GM21737 (cell line): ENCODE results near the gene ZNF746.
"Not testable (repeated sequence)": the region's sequence is repeated elsewhere in the genome, so short reads cannot be mapped to it uniquely, and the experiment has no call there.

Source experiments
- ATAC-seq: cut with Tn5 transposase; IDR thresholded peaks from one replicate; pipeline ENCODE4 v1.9.1; 2021; ENCODE audit warnings: mild to moderate bottlenecking, moderate library complexity; ENCODE audit not compliant: unreplicated experiment

ZNF746 gene

DNA sequence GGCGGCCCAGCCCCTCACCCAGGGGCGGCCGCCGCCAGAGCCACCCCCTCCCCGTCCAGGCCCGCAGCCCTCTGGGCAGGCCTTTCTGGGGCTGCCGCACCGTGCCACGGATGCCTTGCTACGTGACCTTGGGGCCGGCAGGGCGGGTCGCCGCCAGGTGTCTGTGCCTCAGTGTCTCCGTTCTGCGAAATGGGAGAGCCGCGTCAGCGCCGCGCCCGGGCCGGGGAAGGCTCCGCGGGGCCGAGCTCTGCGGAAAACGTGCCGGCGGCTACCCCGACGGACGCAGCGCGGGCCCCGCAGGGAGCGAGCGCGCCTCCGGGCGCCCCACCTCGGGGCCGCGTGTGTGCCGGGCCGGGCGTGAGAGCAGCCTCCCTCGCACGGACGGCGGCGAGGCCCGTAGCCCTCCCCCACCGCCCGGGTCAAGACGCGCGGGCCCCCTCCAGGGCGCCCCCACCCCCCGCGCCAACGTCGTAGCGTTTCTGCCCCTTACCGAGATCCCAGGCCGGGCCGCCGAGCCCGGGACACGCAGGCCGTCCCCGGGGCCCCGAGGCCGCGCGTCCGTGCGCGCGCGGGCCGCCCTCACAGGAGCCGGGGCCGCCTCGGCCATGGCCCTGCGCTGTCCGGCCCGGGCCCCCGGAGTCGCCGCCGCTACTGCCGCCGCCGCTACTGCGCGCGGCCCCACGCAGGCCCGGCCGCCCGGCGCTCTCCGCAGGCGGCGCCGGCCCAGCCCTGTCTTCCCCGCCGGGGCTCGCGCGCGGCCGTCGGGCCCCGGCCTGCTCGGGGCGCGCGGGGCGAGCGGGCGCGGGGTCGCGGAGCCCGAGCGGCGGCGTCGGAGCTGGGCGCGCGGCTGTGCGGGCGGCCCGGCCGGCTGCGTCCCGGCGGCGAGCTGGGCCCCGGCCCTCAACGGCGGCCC is 37.8 kb downstream of the ZNF746 start:
- peak; percentile 27 for ATAC-seq

DNA sequence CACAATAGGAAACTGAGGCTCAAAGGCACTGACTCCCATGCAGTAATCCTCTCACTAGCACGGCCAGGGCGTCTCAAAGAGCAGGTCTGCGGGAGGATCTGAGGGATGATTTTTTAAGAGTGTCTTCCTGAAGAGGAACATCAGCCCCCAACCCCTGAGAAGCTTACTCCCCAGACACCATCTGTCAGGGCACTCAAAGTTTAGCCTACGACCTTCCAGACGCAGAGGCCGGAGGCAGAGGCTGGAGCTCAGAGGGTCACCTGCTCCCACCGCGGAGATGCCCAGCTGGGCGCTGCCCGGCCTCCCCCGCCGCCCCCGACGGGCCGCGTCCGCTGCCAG is 38.4 kb downstream of the ZNF746 start:
- no peak for ATAC-seq

- no peak for ATAC-seq
Measured at GRCh38 chr7:149458235-149458634, 39.4 kb downstream of the ZNF746 start.

- ATAC-seq: no peak
Measured at GRCh38 chr7:149457766-149458165, 39.8 kb downstream of the ZNF746 start.

GRCh38 chr7:149456506-149457421 is 40.8 kb downstream of the ZNF746 start:
- no peak for ATAC-seq

GRCh38 chr7:149455175-149455950 is 42.2 kb downstream of the ZNF746 start:
- ATAC-seq: no peak

DNA sequence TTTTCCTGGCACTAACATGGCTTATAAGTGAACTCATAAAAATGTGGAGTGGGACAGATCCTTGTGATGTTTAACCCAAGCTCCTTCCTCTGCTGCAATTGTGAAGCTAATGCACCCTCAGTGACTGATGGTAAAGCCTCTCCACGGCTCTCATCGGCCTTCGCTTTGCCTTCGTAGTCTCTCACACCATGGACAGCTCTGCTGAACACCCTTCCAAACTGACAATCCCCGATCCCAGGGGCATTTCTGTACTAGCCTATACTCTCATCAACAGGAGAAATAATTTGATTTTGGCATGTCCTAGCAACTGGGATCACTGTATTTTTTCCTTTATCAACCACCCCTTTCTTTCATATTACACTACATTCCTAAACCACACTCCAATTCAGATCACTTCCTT is 42.9 kb downstream of the ZNF746 start:
- ATAC-seq: no peak

DNA sequence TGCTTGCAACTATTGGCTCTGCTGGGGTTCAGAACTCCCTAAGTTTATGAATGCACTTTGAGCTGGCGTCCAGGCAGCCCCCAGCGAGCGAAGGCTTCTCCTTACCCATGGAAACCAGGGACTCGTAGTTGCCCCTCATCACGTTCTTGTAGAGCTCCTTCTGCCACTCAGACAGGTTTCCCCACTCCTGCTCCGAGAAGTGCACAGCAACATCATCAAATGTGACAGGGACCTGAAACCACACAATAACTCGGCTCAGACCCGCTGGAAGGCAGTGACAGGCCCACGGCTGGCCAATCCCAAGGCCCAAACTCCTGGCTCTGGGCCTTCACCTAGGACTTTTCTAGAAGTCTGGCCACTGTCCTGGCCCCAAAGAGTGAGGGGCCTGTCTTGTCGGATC is 43.6 kb downstream of the ZNF746 start:
- no peak for ATAC-seq

DNA sequence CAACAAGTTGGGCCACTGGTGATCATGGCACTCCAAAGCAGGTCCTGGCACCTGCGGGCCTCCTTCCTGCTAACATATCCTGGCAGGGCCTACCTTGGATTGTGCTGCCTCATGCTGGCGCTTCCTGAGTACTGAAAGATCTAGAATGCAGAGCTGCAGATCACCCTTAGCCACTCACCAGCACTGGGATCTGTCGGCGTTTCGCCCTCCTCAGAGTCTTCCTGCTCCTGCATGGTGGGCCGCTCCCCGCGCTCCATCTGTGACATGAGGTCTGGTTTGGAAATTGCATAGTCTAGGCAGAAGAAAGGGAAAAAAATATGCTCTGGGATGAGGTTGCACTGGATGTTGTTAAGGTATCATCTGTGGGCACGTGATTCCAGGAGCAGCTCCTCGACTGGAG is 46.8 kb downstream of the ZNF746 start:
- no peak for ATAC-seq

DNA sequence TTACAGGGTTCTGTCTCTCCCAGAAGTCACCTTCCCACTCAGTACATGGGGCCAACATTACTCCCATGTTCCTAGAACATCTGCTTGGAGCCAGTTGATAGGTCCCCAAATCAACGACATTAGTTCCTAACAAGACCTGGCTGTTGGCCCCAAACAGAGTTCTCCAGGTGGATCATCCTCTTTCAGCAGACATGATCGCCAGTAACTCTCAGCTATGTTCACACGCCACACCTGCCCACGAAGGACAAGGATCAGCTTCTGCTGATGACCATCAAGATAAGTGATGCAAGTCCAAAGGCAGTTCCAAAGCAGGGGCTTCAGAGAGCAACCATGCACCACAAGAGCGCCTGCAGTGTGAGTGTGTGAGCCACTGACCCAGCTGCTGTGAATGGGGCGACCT is 47.7 kb downstream of the ZNF746 start:
- ATAC-seq: no peak

DNA sequence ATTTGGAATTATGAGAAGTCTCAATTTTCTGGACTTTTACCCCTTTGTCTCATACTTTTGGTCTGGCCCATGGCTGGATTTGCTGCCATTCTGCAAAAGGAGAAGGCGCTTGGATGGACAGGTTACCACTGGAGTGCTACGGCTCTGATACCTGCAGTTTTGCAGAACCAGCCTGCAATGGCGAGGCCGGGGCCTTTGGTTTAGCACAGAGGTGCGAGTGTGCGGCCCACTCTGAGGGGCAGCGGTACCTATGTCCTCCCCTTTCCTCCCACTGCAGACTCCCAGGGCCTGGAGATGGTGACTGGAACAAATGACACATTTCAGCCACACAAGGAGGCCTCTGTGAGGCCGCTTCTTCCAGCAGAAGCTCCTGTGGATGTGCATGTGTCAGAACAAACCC is 48.6 kb downstream of the ZNF746 start:
- no peak for ATAC-seq

DNA sequence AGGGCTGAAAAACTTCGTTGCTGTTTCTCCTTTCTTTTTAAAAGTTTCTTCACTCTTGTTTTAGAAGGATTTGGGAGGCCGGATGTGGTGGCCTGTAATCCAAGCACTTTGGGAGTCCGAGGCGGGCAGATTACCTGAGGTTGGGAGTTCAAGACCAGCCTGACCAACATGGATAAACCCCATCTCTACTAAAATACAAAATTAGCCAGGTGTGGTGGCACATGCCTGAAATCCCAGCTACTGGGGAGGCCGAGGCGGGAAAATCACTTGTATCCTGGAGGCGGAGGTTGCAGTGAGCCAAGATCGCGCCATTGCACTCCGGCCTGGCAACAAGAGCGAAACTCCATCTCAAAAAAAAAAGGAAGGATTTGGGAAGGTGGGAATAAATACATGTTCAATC is 51.6 kb downstream of the ZNF746 start:
- not testable (repeated sequence) for ATAC-seq

GRCh38 chr7:149444287-149444686 is 53.3 kb downstream of the ZNF746 start:
- ATAC-seq: no peak

DNA sequence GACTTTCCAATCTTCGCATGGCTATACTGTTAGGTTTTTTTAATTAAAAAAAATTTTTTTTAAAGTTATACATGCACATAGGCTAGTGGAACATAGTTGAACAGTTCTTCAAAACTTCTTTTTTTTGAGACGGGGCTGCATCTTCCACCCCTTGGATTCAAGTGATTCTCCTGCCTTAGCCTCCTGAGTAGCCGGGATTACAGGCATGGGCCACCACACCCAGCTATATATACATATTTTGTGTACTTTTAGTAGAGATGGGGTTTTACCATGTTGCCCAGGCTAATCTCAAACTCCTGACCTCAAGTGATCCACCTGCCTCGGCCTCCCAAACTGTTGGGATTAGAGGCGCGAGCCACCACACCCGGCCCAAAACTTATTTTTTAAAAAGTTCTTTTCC is 54.1 kb downstream of the ZNF746 start:
- ATAC-seq: no peak

- ATAC-seq: no peak
Measured at GRCh38 chr7:149442924-149443323, 54.7 kb downstream of the ZNF746 start.

GRCh38 chr7:149440222-149440621 is 57.4 kb downstream of the ZNF746 start:
- ATAC-seq: no peak

GRCh38 chr7:149436358-149436757 is 61.3 kb downstream of the ZNF746 start:
- ATAC-seq: no peak

DNA sequence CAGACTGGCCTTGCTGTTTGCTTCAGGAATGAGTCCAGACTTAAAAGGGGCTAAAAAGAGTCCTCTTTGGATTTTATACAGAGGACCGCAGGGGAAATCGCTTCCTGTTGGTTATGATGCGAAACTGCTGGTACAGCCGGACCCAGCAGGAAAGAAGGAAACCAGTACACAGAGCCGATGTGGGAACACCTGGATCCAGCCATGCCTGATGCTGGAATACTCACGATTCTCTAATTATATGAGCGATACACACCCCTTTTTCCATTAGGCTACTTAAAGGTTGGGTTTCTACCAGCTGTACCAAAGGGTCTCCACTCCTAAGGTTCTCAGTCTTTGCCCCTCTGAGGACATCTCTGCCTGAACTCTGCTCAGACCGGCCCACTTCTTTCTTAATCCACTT is 64.5 kb downstream of the ZNF746 start:
- ATAC-seq: no peak

- ATAC-seq: no peak
Measured at GRCh38 chr7:149432121-149432691, 65.4 kb downstream of the ZNF746 start.

- ATAC-seq: no peak
Measured at GRCh38 chr7:149431486-149432120, 66.0 kb downstream of the ZNF746 start.
